SK-N-SH (cell line): ENCODE results near the gene RSAD2. TPM values are rescaled to one million over a fixed set of nuclear protein-coding genes. Genes with fewer than 3 reads are reported as not detected.

Experiments used
- CTCF ChIA-PET: fragments of 300-600, 350-600 bp; formaldehyde crosslinking; extraction: SDS; loops from one replicate; lab custom pipeline; 2021; lab: Yijun Ruan, JAX
- POLR2A ChIA-PET: fragments of 350-600 bp; sonication (Branson Sonifier 250); formaldehyde crosslinking; extraction: SDS; loops from one replicate; lab custom pipeline; 2020; ENCODE audit warnings: antibody characterized with exemption, inconsistent platforms; lab: Yijun Ruan, JAX
- DNase-seq: peaks from one replicate; pipeline ENCODE4 v3.0.0; 2012
- H2AFZ ChIP-seq: fragments of 200-600 bp; sonication (generic); 2 replicates; pipeline ENCODE4 v1.8.1; 2016; ENCODE audit warnings: antibody characterized with exemption, mild to moderate bottlenecking, low read depth
- H3F3A ChIP-seq: fragments of 200-600 bp; sonication (generic); replicated peaks from 2 replicates; pipeline ENCODE3; 2016; ENCODE audit warnings: antibody characterized with exemption, mild to moderate bottlenecking; ENCODE audit not compliant: insufficient read depth
- H3K27ac ChIP-seq, 2 experiments: fragments of 200-500 bp in 1 of 2; fragments of 200-600 bp in 1 of 2; sonication (Bioruptor generic) in 1 of 2; sonication (generic), shearing (Covaris generic) in 1 of 2; 2 replicates each; pipeline versions ENCODE4 v1.5.1 to v1.6.1; 2014 to 2016; ENCODE audit warnings: low read depth in 2 of 2, inconsistent platforms in 1 of 2, low read length in 1 of 2, mild to moderate bottlenecking in 1 of 2, mixed read lengths in 1 of 2
- H3K27me3 ChIP-seq: fragments of 200-600 bp; sonication (generic), shearing (Covaris generic); 2 replicates; pipeline ENCODE4 v1.6.1; 2016; ENCODE audit warnings: mixed run types; ENCODE audit not compliant: insufficient read depth
- H3K36me3 ChIP-seq, 2 experiments: fragments of 200-500 bp in 1 of 2; fragments of 200-600 bp in 1 of 2; sonication (Bioruptor generic) in 1 of 2; sonication (generic) in 1 of 2; replicated peaks in 1 of 2; 2 replicates each; pipeline versions ENCODE3 to v1.5.1; 2014 to 2016; ENCODE audit warnings: low read length in 1 of 2, mild to moderate bottlenecking in 1 of 2; ENCODE audit not compliant: insufficient read depth in 2 of 2, control insufficient read depth in 1 of 2
- H3K4me1 ChIP-seq, 2 experiments: fragments of 200-500 bp in 1 of 2; fragments of 200-600 bp in 1 of 2; sonication (Bioruptor generic) in 1 of 2; sonication (generic), shearing (Covaris generic) in 1 of 2; 2 replicates each; pipeline versions ENCODE4 v1.5.1 to v1.6.1; 2014 to 2016; ENCODE audit warnings: low read depth in 1 of 2, low read length in 1 of 2, mixed run types in 1 of 2; ENCODE audit not compliant: insufficient read depth in 2 of 2, control insufficient read depth in 1 of 2
- H3K4me2 ChIP-seq: fragments of 200-600 bp; sonication (generic), shearing (Covaris generic); 2 replicates; pipeline ENCODE4 v1.6.1; 2017; ENCODE audit warnings: mixed run types
- H3K4me3 ChIP-seq, 2 experiments: fragments of 200-500 bp in 1 of 2; fragments of 200-600 bp in 1 of 2; sonication (Bioruptor generic) in 1 of 2; sonication (generic), shearing (Covaris generic) in 1 of 2; 2 replicates each; pipeline versions ENCODE4 v1.5.1 to v1.8.1; 2014 to 2016; ENCODE audit warnings: low read depth in 2 of 2, inconsistent platforms in 1 of 2, low read length in 1 of 2, mild to moderate bottlenecking in 1 of 2, mixed read lengths in 1 of 2, moderate library complexity in 1 of 2
- H3K79me2 ChIP-seq: fragments of 200-600 bp; sonication (generic); 2 replicates; pipeline ENCODE4 v1.8.1; 2017; ENCODE audit warnings: mild to moderate bottlenecking; ENCODE audit not compliant: insufficient read depth
- H3K9ac ChIP-seq: fragments of 200-600 bp; sonication (generic); 2 replicates; pipeline ENCODE4 v1.6.1; 2017; ENCODE audit warnings: mixed run types
- H3K9me2 ChIP-seq: fragments of 200-600 bp; sonication (generic); 2 replicates; pipeline ENCODE4 v1.6.1; 2017; ENCODE audit warnings: mixed run types
- H3K9me3 ChIP-seq: fragments of 200-600 bp; sonication (generic); 2 replicates; pipeline ENCODE4 v1.6.1; 2017; ENCODE audit warnings: mixed run types, mild to moderate bottlenecking, moderate library complexity
- H4K20me1 ChIP-seq: fragments of 200-600 bp; sonication (generic); 2 replicates; pipeline ENCODE4 v1.6.1; 2017; ENCODE audit warnings: mild to moderate bottlenecking, mixed run types; ENCODE audit not compliant: insufficient read depth
- CHD2 ChIP-seq: fragments of 150-350 bp; IDR thresholded peaks from 2 replicates; pipeline ENCODE4 v1.6.1; 2018; ENCODE audit warnings: low read length; ENCODE audit not compliant: partially characterized antibody
- ELF1 ChIP-seq: IDR thresholded peaks from 2 replicates; pipeline ENCODE4 v1.4.0; 2012
- EP300 ChIP-seq, 2 experiments: IDR thresholded peaks; 2 replicates each; pipeline versions ENCODE4 v1.4.0 to v1.6.1; 2012; ENCODE audit warnings: borderline replicate concordance in 1 of 2, low read depth in 1 of 2, low read length in 1 of 2
- FOSL2 ChIP-seq: IDR thresholded peaks from 2 replicates; pipeline ENCODE4 v1.4.0; 2012; ENCODE audit warnings: low read depth, mild to moderate bottlenecking, moderate library complexity, borderline replicate concordance
- GATA2 ChIP-seq: sonication (generic); formaldehyde crosslinking; IDR thresholded peaks from 2 replicates; pipeline ENCODE4 v1.5.0; 2020; ENCODE audit warnings: mild to moderate bottlenecking, missing genetic modification reagents
- JUND ChIP-seq: IDR thresholded peaks from 2 replicates; pipeline ENCODE4 v1.4.0; 2012
- NFIC ChIP-seq: IDR thresholded peaks from 2 replicates; pipeline ENCODE4 v1.4.0; 2012; ENCODE audit warnings: borderline replicate concordance
- NRF1 ChIP-seq: IDR thresholded peaks from 2 replicates; pipeline ENCODE4 v1.6.1; 2012; ENCODE audit warnings: low read depth, mild to moderate bottlenecking, low read length
- RAD21 ChIP-seq: IDR thresholded peaks from 2 replicates; pipeline ENCODE4 v1.6.1; 2012; ENCODE audit warnings: mild to moderate bottlenecking, low read length
- RFX5 ChIP-seq: IDR thresholded peaks from 2 replicates; pipeline ENCODE4 v1.6.1; 2012; ENCODE audit warnings: mild to moderate bottlenecking, improper control_type of control experiment, low read length
- SIN3A ChIP-seq: IDR thresholded peaks from 2 replicates; pipeline ENCODE4 v1.6.1; 2012; ENCODE audit warnings: low read depth, mild to moderate bottlenecking, low read length, moderate library complexity, borderline replicate concordance
- SMC3 ChIP-seq: IDR thresholded peaks from 2 replicates; pipeline ENCODE4 v1.6.1; 2012; ENCODE audit warnings: low read depth, low read length, improper control_type of control experiment
- TAF1 ChIP-seq: IDR thresholded peaks from 2 replicates; pipeline ENCODE4 v1.6.1; 2012; ENCODE audit warnings: low read depth, mild to moderate bottlenecking, low read length, moderate library complexity, borderline replicate concordance
- TCF12 ChIP-seq: IDR thresholded peaks from 2 replicates; pipeline ENCODE4 v1.4.0; 2012
- TEAD4 ChIP-seq: IDR thresholded peaks from 2 replicates; pipeline ENCODE4 v1.4.0; 2012; ENCODE audit warnings: mild to moderate bottlenecking, borderline replicate concordance; ENCODE audit not compliant: insufficient read depth
- WGBS: methylation state at CpG from one replicate; pipeline ENCODE4 v1.1.6; 2017; ENCODE audit warnings: low lambda C conversion rate; 5-methylcytosine and 5-hydroxymethylcytosine counted together
- polyA plus RNA-seq, 3 experiments: library from polyadenylated mRNA; depleted of rRNA; stranded (reverse); fragments of >200 nt; gene quantifications; 2 replicates each; pipeline ENCODE4 v1.2.3, GENCODE V29; 2012
- TF ChIP-seq, protein P1 (sequence below): fragments of 150-350 bp; IDR thresholded peaks from 2 replicates; pipeline ENCODE4 v1.6.1; 2016; ENCODE audit warnings: mild to moderate bottlenecking, low read depth, low read length
- TF ChIP-seq, protein P2 (sequence below): IDR thresholded peaks from 2 replicates; pipeline ENCODE4 v1.4.0; 2012; ENCODE audit warnings: low read depth
- TF ChIP-seq, protein P3 (sequence below): IDR thresholded peaks from 2 replicates; pipeline ENCODE4 v1.4.0; 2012; ENCODE audit warnings: low read depth, borderline replicate concordance
- TF ChIP-seq, protein P4 (sequence below): IDR thresholded peaks from 2 replicates; pipeline ENCODE4; 2012

RSAD2 gene
- polyA plus RNA-seq, 1 of the 3 experiments (the other 2 are of a cell fraction): 0.35 TPM

DNA sequence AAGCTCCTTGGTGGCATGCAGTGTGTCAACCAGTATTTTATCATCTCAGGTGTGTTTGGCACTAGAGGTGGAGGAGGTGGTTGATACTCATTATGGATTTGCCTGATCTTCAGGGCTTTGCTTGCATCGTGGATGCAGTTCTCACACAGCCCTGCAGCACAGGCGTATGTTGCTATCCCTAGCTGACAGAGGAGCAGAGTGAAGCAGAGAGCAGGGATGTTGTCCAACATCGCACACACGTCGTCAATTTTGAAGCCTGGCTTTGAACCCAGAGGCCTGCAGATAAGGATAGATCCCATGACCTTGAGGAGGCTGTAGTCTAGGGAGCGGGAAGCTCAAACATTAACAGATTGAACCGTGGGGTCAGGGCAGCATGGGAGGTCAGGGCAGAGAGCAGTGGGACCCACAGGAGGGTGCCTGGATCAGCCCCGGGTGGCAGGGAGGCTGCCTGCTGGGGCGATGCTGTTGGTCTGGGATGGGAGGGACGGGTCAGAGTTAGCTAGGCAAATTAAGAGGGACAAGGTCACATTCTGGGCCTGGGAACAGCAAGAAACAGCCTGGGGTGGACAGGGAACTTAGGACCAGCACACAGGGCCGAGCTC lies 43.8 kb downstream of the RSAD2 start:
- ChIA-PET POLR2A (interaction anchor here (1.0 kb wide), 1 partner anchor 91 kb away, joined by 4 read pairs; no protein-coding TSS in a partner anchor), CTCF (interaction anchor here (1.3 to 25.9 kb wide), 11 partner anchors 11 to 176 kb away, joined by 3 to 437 read pairs (median 7); no protein-coding TSS in a partner anchor)
- peaks cover 53% of the 10 kb centered on the region for H4K20me1 ChIP-seq
- H3K4me3 ChIP-seq: no peak overlapping the region
- no peak for DNase-seq
- H2AFZ ChIP-seq: no peak overlapping the region
- H3K9ac ChIP-seq: no peak overlapping the region
- WGBS: 75% methylated on average over 11 of the region's 11 CpGs
- H3K79me2 ChIP-seq: peaks cover 78% of the 10 kb centered on the region
- TF ChIP-seq, protein P1, sequence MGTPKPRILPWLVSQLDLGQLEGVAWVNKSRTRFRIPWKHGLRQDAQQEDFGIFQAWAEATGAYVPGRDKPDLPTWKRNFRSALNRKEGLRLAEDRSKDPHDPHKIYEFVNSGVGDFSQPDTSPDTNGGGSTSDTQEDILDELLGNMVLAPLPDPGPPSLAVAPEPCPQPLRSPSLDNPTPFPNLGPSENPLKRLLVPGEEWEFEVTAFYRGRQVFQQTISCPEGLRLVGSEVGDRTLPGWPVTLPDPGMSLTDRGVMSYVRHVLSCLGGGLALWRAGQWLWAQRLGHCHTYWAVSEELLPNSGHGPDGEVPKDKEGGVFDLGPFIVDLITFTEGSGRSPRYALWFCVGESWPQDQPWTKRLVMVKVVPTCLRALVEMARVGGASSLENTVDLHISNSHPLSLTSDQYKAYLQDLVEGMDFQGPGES: no peak
- H3K4me2 ChIP-seq: no peak overlapping the region
- H3K36me3 ChIP-seq: peaks cover 0 to 4% of the 10 kb centered on the region in 2 experiments
- peaks cover 6 to 73% of the 10 kb centered on the region in 2 experiments; a peak in 3 of 4 replicates for H3K4me1 ChIP-seq
- H3K27ac ChIP-seq: peak overlapping the region in 1 of 2 experiments; percentile 25; a peak in 1 of 4 replicates
- no peaks in the 10 kb centered on the region for H3K27me3 ChIP-seq
- H3K9me2 ChIP-seq: no peaks in the 10 kb centered on the region
- no peaks in the 10 kb centered on the region for H3K9me3 ChIP-seq
- H3F3A ChIP-seq: peaks cover 4% of the 10 kb centered on the region

DNA sequence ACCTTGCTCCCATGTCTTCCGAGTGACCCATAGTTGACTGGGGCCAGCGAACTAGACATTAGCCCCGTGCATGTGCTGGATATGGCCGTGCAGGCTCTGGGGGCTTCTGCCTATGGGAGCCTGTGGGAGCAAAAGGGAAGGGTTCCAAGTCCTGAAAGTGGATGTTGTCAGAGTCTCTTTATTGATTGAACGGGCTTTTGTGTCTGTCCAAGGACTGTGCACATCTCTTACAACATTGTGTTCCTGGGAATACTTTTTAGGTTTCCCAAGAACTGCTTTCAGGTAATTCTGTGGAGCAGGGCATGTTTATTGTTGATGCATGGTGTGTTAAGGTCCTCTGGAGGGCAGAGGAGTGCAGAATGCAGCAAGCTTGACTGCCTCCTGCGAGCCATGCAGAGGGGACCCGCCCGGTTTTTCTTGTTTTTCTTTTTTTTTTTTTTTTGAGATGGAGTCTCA lies 44.7 kb downstream of the RSAD2 start:
- no peaks in the 10 kb centered on the region for H3K9me3 ChIP-seq
- CTCF ChIA-PET: interaction anchor here (0.6 to 25.9 kb wide), 9 partner anchors 10 to 122 kb away, joined by 3 to 437 read pairs (median 9); no protein-coding TSS in a partner anchor
- no peak overlapping the region for H2AFZ ChIP-seq
- H4K20me1 ChIP-seq: peaks cover 58% of the 10 kb centered on the region
- WGBS: 91% methylated on average over 7 of the region's 8 CpGs
- peaks cover 6 to 76% of the 10 kb centered on the region in 2 experiments; a peak in 3 of 4 replicates for H3K4me1 ChIP-seq
- no peaks in the 10 kb centered on the region for H3K27me3 ChIP-seq
- POLR2A ChIA-PET: no interaction called here
- H3K4me2 ChIP-seq: no peak overlapping the region
- DNase-seq: peak; percentile 47
- H3K4me3 ChIP-seq: no peak overlapping the region
- no peaks in the 10 kb centered on the region for H3F3A ChIP-seq
- no peaks in the 10 kb centered on the region for H3K9me2 ChIP-seq
- no peak overlapping the region for H3K27ac ChIP-seq
- no peak overlapping the region for H3K9ac ChIP-seq
- peaks cover 0 to 4% of the 10 kb centered on the region in 2 experiments for H3K36me3 ChIP-seq
- H3K79me2 ChIP-seq: peaks cover 78% of the 10 kb centered on the region
- TF ChIP-seq GATA2 (CRISPR knock-in tag): no peak
- TF ChIP-seq ELF1: no peak
- no peak for TF ChIP-seq RFX5
- no peak for TF ChIP-seq FOSL2
- no peak for TF ChIP-seq CHD2
- no peak for TF ChIP-seq TAF1
- TF ChIP-seq NFIC: no peak
- TF ChIP-seq JUND: no peak
- TF ChIP-seq, protein P2, sequence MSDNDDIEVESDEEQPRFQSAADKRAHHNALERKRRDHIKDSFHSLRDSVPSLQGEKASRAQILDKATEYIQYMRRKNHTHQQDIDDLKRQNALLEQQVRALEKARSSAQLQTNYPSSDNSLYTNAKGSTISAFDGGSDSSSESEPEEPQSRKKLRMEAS: no peak
- TF ChIP-seq NRF1: no peak
- TF ChIP-seq, protein P3, sequence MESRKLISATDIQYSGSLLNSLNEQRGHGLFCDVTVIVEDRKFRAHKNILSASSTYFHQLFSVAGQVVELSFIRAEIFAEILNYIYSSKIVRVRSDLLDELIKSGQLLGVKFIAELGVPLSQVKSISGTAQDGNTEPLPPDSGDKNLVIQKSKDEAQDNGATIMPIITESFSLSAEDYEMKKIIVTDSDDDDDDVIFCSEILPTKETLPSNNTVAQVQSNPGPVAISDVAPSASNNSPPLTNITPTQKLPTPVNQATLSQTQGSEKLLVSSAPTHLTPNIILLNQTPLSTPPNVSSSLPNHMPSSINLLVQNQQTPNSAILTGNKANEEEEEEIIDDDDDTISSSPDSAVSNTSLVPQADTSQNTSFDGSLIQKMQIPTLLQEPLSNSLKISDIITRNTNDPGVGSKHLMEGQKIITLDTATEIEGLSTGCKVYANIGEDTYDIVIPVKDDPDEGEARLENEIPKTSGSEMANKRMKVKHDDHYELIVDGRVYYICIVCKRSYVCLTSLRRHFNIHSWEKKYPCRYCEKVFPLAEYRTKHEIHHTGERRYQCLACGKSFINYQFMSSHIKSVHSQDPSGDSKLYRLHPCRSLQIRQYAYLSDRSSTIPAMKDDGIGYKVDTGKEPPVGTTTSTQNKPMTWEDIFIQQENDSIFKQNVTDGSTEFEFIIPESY: no peak
- no peak for TF ChIP-seq TEAD4
- peak; percentile 62 for TF ChIP-seq RAD21
- TF ChIP-seq TCF12: no peak
- peak; percentile 27; the same call in 1 of the 2 replicates for TF ChIP-seq SMC3
- TF ChIP-seq SIN3A: no peak
- TF ChIP-seq EP300 (IDR thresholded peaks at IDR 0.05; ENCODE audit: borderline replicate concordance in 1 of 2, low read depth in 1 of 2, low read length in 1 of 2): no peak
- TF ChIP-seq, protein P4, sequence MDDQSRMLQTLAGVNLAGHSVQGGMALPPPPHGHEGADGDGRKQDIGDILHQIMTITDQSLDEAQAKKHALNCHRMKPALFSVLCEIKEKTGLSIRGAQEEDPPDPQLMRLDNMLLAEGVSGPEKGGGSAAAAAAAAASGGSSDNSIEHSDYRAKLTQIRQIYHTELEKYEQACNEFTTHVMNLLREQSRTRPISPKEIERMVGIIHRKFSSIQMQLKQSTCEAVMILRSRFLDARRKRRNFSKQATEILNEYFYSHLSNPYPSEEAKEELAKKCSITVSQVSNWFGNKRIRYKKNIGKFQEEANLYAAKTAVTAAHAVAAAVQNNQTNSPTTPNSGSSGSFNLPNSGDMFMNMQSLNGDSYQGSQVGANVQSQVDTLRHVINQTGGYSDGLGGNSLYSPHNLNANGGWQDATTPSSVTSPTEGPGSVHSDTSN: no peak
